HEK293T (cell line): Measurements from ENCODE around the gene PPARGC1A.

Source experiments
- CTCF ChIA-PET: fragments of 350-600 bp; formaldehyde crosslinking; extraction: SDS; loops from one replicate; lab custom pipeline; 2021; ENCODE audit warnings: antibody characterized with exemption, inconsistent platforms; lab: Yijun Ruan, JAX
- POLR2A ChIA-PET: fragments of 350-600 bp; formaldehyde crosslinking; extraction: SDS; loops from one replicate; lab custom pipeline; 2020; ENCODE audit warnings: antibody characterized with exemption, inconsistent platforms; lab: Yijun Ruan, JAX
- DNase-seq: peaks from one replicate; pipeline ENCODE4 v3.0.0; 2012; ENCODE audit warnings: mixed read lengths; ENCODE audit errors: extremely low spot score
- ARNT ChIP-seq: fragments of 450-650 bp; IDR thresholded peaks from 2 replicates; pipeline ENCODE4 v1.6.1; 2017; ENCODE audit warnings: mild to moderate bottlenecking
- BHLHE40 ChIP-seq: fragments of 450-650 bp; IDR thresholded peaks from 2 replicates; pipeline ENCODE4 v1.6.1; 2016; ENCODE audit warnings: mild to moderate bottlenecking, moderate library complexity, borderline replicate concordance
- CTBP1 ChIP-seq: fragments of 450-650 bp; IDR thresholded peaks from 2 replicates; pipeline ENCODE4 v1.6.1; 2016; ENCODE audit warnings: borderline replicate concordance
- ELF4 ChIP-seq: fragments of 450-650 bp; IDR thresholded peaks from 2 replicates; pipeline ENCODE4 v1.6.1; 2017; ENCODE audit warnings: antibody characterized with exemption
- FOXA1 ChIP-seq: fragments of 450-650 bp; IDR thresholded peaks from 2 replicates; pipeline ENCODE4 v1.6.1; 2016; ENCODE audit warnings: mild to moderate bottlenecking
- FOXK2 ChIP-seq: fragments of 450-650 bp; IDR thresholded peaks from 2 replicates; pipeline ENCODE4 v1.6.1; 2016; ENCODE audit warnings: mild to moderate bottlenecking
- FOXM1 ChIP-seq: fragments of 450-650 bp; IDR thresholded peaks from 2 replicates; pipeline ENCODE4 v1.6.1; 2017; ENCODE audit warnings: mild to moderate bottlenecking, borderline replicate concordance
- HDGF ChIP-seq: fragments of 450-650 bp; IDR thresholded peaks from 2 replicates; pipeline ENCODE4 v1.6.1; 2017; ENCODE audit warnings: antibody characterized with exemption, borderline replicate concordance
- L3MBTL2 ChIP-seq: fragments of 450-650 bp; conservative IDR thresholded peaks from 2 replicates; pipeline ENCODE4 v1.6.1; 2016; ENCODE audit warnings: mild to moderate bottlenecking
- LEF1 ChIP-seq: fragments of 450-650 bp; IDR thresholded peaks from 2 replicates; pipeline ENCODE4 v1.6.1; 2017; ENCODE audit warnings: mild to moderate bottlenecking, borderline replicate concordance
- NFRKB ChIP-seq: fragments of 450-650 bp; IDR thresholded peaks from 2 replicates; pipeline ENCODE4 v1.6.1; 2016; ENCODE audit warnings: mild to moderate bottlenecking, moderate library complexity
- SP1 ChIP-seq: fragments of 450-650 bp; IDR thresholded peaks from 2 replicates; pipeline ENCODE4 v1.6.1; 2017
- SUZ12 ChIP-seq: fragments of 450-650 bp; IDR thresholded peaks from 2 replicates; pipeline ENCODE4 v1.6.1; 2016; ENCODE audit warnings: mild to moderate bottlenecking
- TARDBP ChIP-seq: fragments of 450-650 bp; IDR thresholded peaks from 2 replicates; pipeline ENCODE4 v1.6.1; 2016
- ZNF384 ChIP-seq: fragments of 450-650 bp; IDR thresholded peaks from 2 replicates; pipeline ENCODE4 v1.6.1; 2016
- TF ChIP-seq, protein P1 (sequence below): fragments of 450-650 bp; IDR thresholded peaks from 2 replicates; pipeline ENCODE4 v1.6.1; 2016

The PPARGC1A gene

GRCh38 chr4:23890369-23891063, 669 bp upstream of the PPARGC1A start:
- no peak for TF ChIP-seq SP1
- no peak for TF ChIP-seq TARDBP
- TF ChIP-seq FOXA1 = no peak
- TF ChIP-seq NFRKB = no peak
- no peak for TF ChIP-seq SUZ12
- TF ChIP-seq ZNF384 = no peak; the same call in 1 of the 2 replicates
- no peak for TF ChIP-seq ELF4
- TF ChIP-seq FOXM1 = no peak
- TF ChIP-seq, protein P1, sequence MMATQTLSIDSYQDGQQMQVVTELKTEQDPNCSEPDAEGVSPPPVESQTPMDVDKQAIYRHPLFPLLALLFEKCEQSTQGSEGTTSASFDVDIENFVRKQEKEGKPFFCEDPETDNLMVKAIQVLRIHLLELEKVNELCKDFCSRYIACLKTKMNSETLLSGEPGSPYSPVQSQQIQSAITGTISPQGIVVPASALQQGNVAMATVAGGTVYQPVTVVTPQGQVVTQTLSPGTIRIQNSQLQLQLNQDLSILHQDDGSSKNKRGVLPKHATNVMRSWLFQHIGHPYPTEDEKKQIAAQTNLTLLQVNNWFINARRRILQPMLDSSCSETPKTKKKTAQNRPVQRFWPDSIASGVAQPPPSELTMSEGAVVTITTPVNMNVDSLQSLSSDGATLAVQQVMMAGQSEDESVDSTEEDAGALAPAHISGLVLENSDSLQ = no peak
- no peak for TF ChIP-seq CTBP1
- no peak for TF ChIP-seq LEF1
- no peak for DNase-seq
- ChIA-PET POLR2A (interaction anchor here (0.6 to 2.7 kb wide), 11 partner anchors 8 to 173 kb away, joined by 3 to 18 read pairs (median 3); no protein-coding TSS in a partner anchor), CTCF (interaction anchor here (0.6 to 1.7 kb wide), 3 partner anchors 12 to 269 kb away, joined by 3 to 8 read pairs (median 6); no protein-coding TSS in a partner anchor)

DNA sequence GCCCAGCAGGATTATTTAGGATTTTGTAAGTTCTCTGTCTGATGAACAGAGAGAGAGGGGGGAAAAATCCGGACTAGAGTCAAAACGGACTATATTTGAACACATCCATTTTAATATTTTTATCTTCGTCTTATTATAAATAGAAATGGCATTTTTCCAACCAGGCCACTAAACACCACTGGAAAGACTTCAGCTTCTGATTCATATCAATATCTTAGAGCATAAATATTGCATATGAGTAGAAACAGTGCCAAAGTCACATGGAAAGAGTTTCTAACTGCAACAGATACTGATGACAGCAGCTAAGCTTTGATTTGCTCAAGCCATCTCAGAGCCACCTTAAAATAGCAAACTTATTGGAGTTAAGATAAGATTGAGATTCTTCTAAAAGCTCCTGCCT, 456 bp downstream of the PPARGC1A start:
- CTCF ChIA-PET = interaction anchor here (0.6 to 1.7 kb wide), 4 partner anchors 9 to 208 kb away, joined by 3 to 9 read pairs (median 8); no protein-coding TSS in a partner anchor
- no peak for DNase-seq
- POLR2A ChIA-PET = interaction anchor here (1.2 to 2.7 kb wide), 7 partner anchors 12 to 88 kb away, joined by 3 to 18 read pairs (median 4); no protein-coding TSS in a partner anchor
- no peak for TF ChIP-seq L3MBTL2
- no peak for TF ChIP-seq CTBP1
- TF ChIP-seq FOXA1 = no peak
- TF ChIP-seq NFRKB = no peak
- no peak for TF ChIP-seq TARDBP
- TF ChIP-seq SUZ12 = no peak
- TF ChIP-seq FOXK2 = no peak
- TF ChIP-seq ZNF384 = no peak
- TF ChIP-seq, protein P1 = no peak
- no peak for TF ChIP-seq HDGF
- TF ChIP-seq ARNT = no peak
- no peak for TF ChIP-seq SP1
- no peak for TF ChIP-seq FOXM1
- TF ChIP-seq LEF1 = no peak
- no peak for TF ChIP-seq BHLHE40
- no peak for TF ChIP-seq ELF4

GRCh38 chr4:23888421-23889319, 1.2 kb downstream of the PPARGC1A start:
- ChIA-PET POLR2A (interaction anchor here (1.2 to 2.7 kb wide), 4 partner anchors 11 to 37 kb away, joined by 3 to 18 read pairs (median 6); no protein-coding TSS in a partner anchor), CTCF (interaction anchor here (1.3 to 1.7 kb wide), 2 partner anchors 10 to 77 kb away, joined by 6 to 9 read pairs; no protein-coding TSS in a partner anchor)
- no peak for DNase-seq
- TF ChIP-seq SUZ12 = no peak

- POLR2A ChIA-PET = interaction anchor here (2.7 kb wide), 1 partner anchor 12 kb away, joined by 18 read pairs; no protein-coding TSS in a partner anchor
- CTCF ChIA-PET = no interaction called here
- TF ChIP-seq SP1 (no peak), CTBP1 (no peak), HDGF (no peak), ZNF384 (no peak), SUZ12 (no peak), FOXA1 (no peak), ARNT (no peak), FOXK2 (no peak), NFRKB (no peak), LEF1 (no peak), BHLHE40 (no peak), FOXM1 (no peak), ELF4 (no peak), L3MBTL2 (no peak)
- TF ChIP-seq, protein P1 = no peak
- no peak for DNase-seq
These were observed 1.9 kb downstream of the PPARGC1A start for GRCh38 chr4:23887989-23888388.

GRCh38 chr4:23887173-23887572, 2.7 kb downstream of the PPARGC1A start:
- no peak for DNase-seq
- TF ChIP-seq SP1 = no peak
- no peak for TF ChIP-seq HDGF
- no peak for TF ChIP-seq CTBP1
- no peak for TF ChIP-seq FOXA1
- no peak for TF ChIP-seq TARDBP
- no peak for TF ChIP-seq LEF1
- TF ChIP-seq, protein P1 = no peak
- no peak for TF ChIP-seq FOXM1
- TF ChIP-seq L3MBTL2 = no peak
- POLR2A ChIA-PET = no interaction called here
- CTCF ChIA-PET = no interaction called here
